ENCODE data around the gene PACRG.

GRCh38 chr6:163308629-163309440 lies 581.1 kb downstream of the PACRG start:
- TF ChIP-seq, protein P1, sequence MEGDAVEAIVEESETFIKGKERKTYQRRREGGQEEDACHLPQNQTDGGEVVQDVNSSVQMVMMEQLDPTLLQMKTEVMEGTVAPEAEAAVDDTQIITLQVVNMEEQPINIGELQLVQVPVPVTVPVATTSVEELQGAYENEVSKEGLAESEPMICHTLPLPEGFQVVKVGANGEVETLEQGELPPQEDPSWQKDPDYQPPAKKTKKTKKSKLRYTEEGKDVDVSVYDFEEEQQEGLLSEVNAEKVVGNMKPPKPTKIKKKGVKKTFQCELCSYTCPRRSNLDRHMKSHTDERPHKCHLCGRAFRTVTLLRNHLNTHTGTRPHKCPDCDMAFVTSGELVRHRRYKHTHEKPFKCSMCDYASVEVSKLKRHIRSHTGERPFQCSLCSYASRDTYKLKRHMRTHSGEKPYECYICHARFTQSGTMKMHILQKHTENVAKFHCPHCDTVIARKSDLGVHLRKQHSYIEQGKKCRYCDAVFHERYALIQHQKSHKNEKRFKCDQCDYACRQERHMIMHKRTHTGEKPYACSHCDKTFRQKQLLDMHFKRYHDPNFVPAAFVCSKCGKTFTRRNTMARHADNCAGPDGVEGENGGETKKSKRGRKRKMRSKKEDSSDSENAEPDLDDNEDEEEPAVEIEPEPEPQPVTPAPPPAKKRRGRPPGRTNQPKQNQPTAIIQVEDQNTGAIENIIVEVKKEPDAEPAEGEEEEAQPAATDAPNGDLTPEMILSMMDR (IDR thresholded peaks at IDR 0.05): no peak
- TF ChIP-seq, protein P2, sequence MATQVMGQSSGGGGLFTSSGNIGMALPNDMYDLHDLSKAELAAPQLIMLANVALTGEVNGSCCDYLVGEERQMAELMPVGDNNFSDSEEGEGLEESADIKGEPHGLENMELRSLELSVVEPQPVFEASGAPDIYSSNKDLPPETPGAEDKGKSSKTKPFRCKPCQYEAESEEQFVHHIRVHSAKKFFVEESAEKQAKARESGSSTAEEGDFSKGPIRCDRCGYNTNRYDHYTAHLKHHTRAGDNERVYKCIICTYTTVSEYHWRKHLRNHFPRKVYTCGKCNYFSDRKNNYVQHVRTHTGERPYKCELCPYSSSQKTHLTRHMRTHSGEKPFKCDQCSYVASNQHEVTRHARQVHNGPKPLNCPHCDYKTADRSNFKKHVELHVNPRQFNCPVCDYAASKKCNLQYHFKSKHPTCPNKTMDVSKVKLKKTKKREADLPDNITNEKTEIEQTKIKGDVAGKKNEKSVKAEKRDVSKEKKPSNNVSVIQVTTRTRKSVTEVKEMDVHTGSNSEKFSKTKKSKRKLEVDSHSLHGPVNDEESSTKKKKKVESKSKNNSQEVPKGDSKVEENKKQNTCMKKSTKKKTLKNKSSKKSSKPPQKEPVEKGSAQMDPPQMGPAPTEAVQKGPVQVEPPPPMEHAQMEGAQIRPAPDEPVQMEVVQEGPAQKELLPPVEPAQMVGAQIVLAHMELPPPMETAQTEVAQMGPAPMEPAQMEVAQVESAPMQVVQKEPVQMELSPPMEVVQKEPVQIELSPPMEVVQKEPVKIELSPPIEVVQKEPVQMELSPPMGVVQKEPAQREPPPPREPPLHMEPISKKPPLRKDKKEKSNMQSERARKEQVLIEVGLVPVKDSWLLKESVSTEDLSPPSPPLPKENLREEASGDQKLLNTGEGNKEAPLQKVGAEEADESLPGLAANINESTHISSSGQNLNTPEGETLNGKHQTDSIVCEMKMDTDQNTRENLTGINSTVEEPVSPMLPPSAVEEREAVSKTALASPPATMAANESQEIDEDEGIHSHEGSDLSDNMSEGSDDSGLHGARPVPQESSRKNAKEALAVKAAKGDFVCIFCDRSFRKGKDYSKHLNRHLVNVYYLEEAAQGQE (IDR thresholded peaks at IDR 0.05): no peak
- TF ChIP-seq MYC (IDR thresholded peaks at IDR 0.05; ENCODE audit: borderline replicate concordance, low read length): no peak
- TF ChIP-seq, protein P3, sequence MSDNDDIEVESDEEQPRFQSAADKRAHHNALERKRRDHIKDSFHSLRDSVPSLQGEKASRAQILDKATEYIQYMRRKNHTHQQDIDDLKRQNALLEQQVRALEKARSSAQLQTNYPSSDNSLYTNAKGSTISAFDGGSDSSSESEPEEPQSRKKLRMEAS (IDR thresholded peaks at IDR 0.05): no peak
